Fibroblast of pulmonary artery (primary cell): ENCODE data around the gene PKP4.

Source experiments
- DNase-seq: peaks from one replicate; pipeline ENCODE4 v3.0.0-alpha.2; 2010; ENCODE audit warnings: low read depth
- H3K4me3 ChIP-seq: replicated peaks from 2 replicates; pipeline ENCODE4 v1.5.1; 2011; ENCODE audit warnings: low read depth, mild to moderate bottlenecking, control low read depth, low read length, moderate library complexity
- CTCF ChIP-seq: IDR thresholded peaks from 2 replicates; pipeline ENCODE4 v1.5.1; 2011; ENCODE audit warnings: mild to moderate bottlenecking, control low read depth, low read length, inconsistent platforms; ENCODE audit errors: missing control alignments

The PKP4 gene

GRCh38 chr2:158583923-158584322, 127.2 kb downstream of the PKP4 start:
- TF ChIP-seq CTCF = no peak
- no peak overlapping the region for H3K4me3 ChIP-seq
- DNase-seq = no peak

GRCh38 chr2:158586491-158586890, 129.7 kb downstream of the PKP4 start:
- peak; percentile 76 for DNase-seq
- no peak overlapping the region for H3K4me3 ChIP-seq
- no peak for TF ChIP-seq CTCF

GRCh38 chr2:158589303-158589702, 132.6 kb downstream of the PKP4 start:
- TF ChIP-seq CTCF = no peak
- no peak for DNase-seq
- no peak overlapping the region for H3K4me3 ChIP-seq

- H3K4me3 ChIP-seq = no peak overlapping the region
- TF ChIP-seq CTCF = no peak
- DNase-seq = no peak
Observed at GRCh38 chr2:158598862-158599517, 142.2 kb downstream of the PKP4 start.

- no peak for TF ChIP-seq CTCF
- H3K4me3 ChIP-seq = no peak overlapping the region
- no peak for DNase-seq
Observed at GRCh38 chr2:158599609-158600008, 142.9 kb downstream of the PKP4 start.

- H3K4me3 ChIP-seq = no peak overlapping the region
- TF ChIP-seq CTCF = no peak
- DNase-seq = peak; percentile 96
Observed at GRCh38 chr2:158600155-158600802, 143.5 kb downstream of the PKP4 start.

GRCh38 chr2:158602027-158602426, 145.3 kb downstream of the PKP4 start:
- no peak for DNase-seq
- no peak overlapping the region for H3K4me3 ChIP-seq
- no peak for TF ChIP-seq CTCF
